GM20000 (cell line): Measurements from ENCODE around the gene SSB.

Experiments
- DNase-seq: peaks from one replicate; pipeline ENCODE4 v3.0.0; 2012; ENCODE audit warnings: low spot score
- CTCF ChIP-seq: IDR thresholded peaks from 2 replicates; pipeline ENCODE4 v1.5.1; 2012; ENCODE audit warnings: mild to moderate bottlenecking, control low read depth; ENCODE audit errors: extremely low read depth, missing control alignments

The SSB gene

DNA sequence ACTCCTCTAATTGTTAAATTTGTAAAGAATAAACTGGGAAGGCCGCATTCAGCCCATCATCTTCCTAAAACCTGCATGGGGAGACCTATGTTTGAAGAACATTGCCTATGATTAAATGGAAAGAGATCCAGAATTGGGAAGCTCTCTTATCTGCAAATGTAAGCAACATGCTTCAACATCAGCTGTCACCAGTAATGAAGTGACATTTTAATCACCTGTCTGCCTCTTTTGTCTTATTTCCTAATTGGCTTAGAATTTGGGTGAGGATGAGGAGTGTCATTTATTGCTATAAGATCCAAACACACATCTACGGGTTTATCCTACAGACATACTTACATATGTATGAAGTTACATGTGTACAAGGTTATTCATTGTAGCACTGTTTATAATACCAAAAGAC is 26.0 kb upstream of the SSB start:
- no peak for DNase-seq
- no peak for TF ChIP-seq CTCF

- DNase-seq: no peak
- no peak for TF ChIP-seq CTCF
Observed at GRCh38 chr2:169775354-169775753, 23.3 kb upstream of the SSB start.

DNA sequence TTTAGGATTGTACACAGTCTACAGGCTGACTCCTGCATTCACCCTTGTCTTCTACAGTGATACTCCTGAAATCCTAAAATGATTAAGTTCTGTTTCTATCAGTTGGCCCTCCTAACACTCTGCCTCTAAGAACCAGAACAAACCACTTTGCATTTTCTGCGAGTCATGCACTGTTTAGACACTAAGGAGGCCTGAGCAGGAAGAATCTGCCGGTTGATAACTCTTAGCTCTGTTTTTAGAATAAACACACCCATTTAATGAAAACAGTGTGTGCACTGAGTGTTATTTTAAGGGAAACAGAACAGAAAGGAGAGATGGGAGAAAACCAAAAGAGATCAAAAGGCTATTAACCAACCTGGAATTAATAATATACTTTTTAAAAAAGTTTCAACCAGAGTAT is 22.9 kb upstream of the SSB start:
- no peak for TF ChIP-seq CTCF
- no peak for DNase-seq

DNA sequence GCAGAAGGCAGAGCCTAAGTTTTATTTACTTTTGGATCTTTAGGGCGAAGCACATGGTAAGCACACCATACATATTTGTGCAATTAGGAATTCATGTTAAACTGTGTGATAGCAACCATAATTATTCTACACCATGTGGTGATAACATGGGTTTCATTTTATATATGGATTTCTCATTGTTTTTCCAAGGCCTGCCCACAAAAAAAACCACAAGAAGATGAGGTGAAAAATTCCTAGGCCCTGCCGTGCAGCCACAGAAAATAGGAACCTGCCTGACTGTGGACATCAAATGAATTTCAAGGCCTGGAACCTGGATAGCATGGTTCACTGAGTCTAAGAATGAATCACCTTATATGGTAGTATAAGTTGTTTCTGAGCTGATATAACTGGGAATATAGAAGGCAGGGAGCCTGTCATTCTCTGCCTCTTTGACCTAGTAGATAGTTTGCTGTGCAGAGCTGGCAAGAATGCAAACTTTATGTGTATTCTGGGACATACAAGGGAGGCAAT is 22.4 kb upstream of the SSB start:
- no peak for TF ChIP-seq CTCF
- no peak for DNase-seq

- no peak for TF ChIP-seq CTCF
- no peak for DNase-seq
Observed at GRCh38 chr2:169778446-169778845, 20.2 kb upstream of the SSB start.

DNA sequence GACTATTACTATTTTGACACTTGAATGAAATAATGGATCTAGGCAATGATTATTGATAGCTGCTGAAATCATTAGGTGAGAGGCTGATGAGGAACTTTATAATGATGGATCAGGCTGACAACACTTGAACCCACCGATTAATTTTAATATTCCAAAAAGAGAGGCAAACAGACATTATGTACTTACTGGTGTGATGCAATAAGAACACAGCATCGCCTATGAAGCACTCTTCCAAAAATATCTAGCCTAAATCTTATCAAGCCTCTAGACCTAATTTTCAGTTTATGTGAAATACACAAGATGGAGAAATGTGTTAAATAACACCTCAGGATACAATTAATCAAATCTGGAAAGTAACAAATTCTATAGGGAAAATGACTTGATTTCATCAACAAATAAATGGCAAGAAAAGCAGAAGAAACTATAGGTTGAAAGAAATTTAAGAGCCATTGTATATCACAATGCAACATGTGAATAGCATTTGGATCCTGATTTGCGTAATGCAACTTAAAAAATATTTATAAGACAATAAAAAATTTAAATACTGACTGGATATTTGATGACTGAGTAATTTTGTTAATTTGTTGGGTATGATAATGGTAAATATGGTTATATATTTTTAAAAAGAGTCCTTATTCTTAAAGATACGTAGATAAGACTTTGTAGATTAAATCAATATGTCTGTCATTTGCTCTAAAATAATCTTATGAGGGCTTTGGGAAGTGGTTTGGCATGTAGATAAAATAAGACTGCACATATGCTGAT is 17.2 kb upstream of the SSB start:
- no peak for DNase-seq
- TF ChIP-seq CTCF: no peak

- no peak for TF ChIP-seq CTCF
- DNase-seq: no peak
Observed at GRCh38 chr2:169782513-169782912, 16.2 kb upstream of the SSB start.
